Activated naive CD4-positive, alpha-beta T cell treated with anti-CD3 and anti-CD28 coated beads, Interleukin-2, amount 50 U/mL, for 24 hours (primary cell): ENCODE measurements around the gene IFI27.
"Not testable (repeated sequence)": the region's sequence is repeated elsewhere in the genome, so short reads cannot be mapped to it uniquely, and the experiment has no call there.

Experiments used
- H3K27ac Mint-ChIP-seq: one replicate; pipeline ENCODE4 v1.8.0; 2021; ENCODE audit warnings: mild to moderate bottlenecking, mixed read lengths
- H3K27me3 Mint-ChIP-seq: one replicate; pipeline ENCODE4 v1.8.0; 2021; ENCODE audit warnings: mixed read lengths
- H3K36me3 Mint-ChIP-seq: one replicate; pipeline ENCODE4 v1.8.0; 2021; ENCODE audit warnings: mixed read lengths
- H3K4me1 Mint-ChIP-seq: one replicate; pipeline ENCODE4 v1.8.0; 2021; ENCODE audit warnings: mixed read lengths
- H3K4me3 Mint-ChIP-seq: one replicate; pipeline ENCODE4 v1.8.0; 2021; ENCODE audit warnings: mild to moderate bottlenecking, mixed read lengths
- H3K9me3 Mint-ChIP-seq: one replicate; pipeline ENCODE4 v1.8.0; 2021; ENCODE audit warnings: mixed read lengths

IFI27 gene

GRCh38 chr14:94152676-94153075 is 42.1 kb downstream of the IFI27 start:
- no peaks in the 10 kb centered on the region for H3K9me3 Mint-ChIP-seq
- no peaks in the 10 kb centered on the region for H3K27me3 Mint-ChIP-seq
- H3K27ac Mint-ChIP-seq, result no peak overlapping the region
- H3K36me3 Mint-ChIP-seq, result no peaks in the 10 kb centered on the region
- peaks cover 8% of the 10 kb centered on the region for H3K4me1 Mint-ChIP-seq
- no peak overlapping the region for H3K4me3 Mint-ChIP-seq

GRCh38 chr14:94153750-94154342 is 43.3 kb downstream of the IFI27 start:
- H3K4me1 Mint-ChIP-seq, result peaks cover 19% of the 10 kb centered on the region
- H3K36me3 Mint-ChIP-seq, result no peaks in the 10 kb centered on the region

GRCh38 chr14:94156143-94156542 is 45.6 kb downstream of the IFI27 start:
- H3K36me3 Mint-ChIP-seq, H3K4me3 Mint-ChIP-seq, H3K27me3 Mint-ChIP-seq, H3K27ac Mint-ChIP-seq, H3K9me3 Mint-ChIP-seq: not testable (repeated sequence)
- peaks cover 42% of the 10 kb centered on the region for H3K4me1 Mint-ChIP-seq

More at GRCh38 chr14:94153750-94154342, 43.3 kb downstream of the IFI27 start:
- H3K27ac Mint-ChIP-seq, result no peak overlapping the region
- no peaks in the 10 kb centered on the region for H3K27me3 Mint-ChIP-seq
- no peaks in the 10 kb centered on the region for H3K9me3 Mint-ChIP-seq
- no peak overlapping the region for H3K4me3 Mint-ChIP-seq

GRCh38 chr14:94157197-94157596 is 46.7 kb downstream of the IFI27 start:
- no peak overlapping the region for H3K27ac Mint-ChIP-seq
- H3K4me3 Mint-ChIP-seq, result no peak overlapping the region
- no peaks in the 10 kb centered on the region for H3K36me3 Mint-ChIP-seq
- no peaks in the 10 kb centered on the region for H3K27me3 Mint-ChIP-seq
- H3K4me1 Mint-ChIP-seq, result peaks cover 52% of the 10 kb centered on the region
- H3K9me3 Mint-ChIP-seq, result no peaks in the 10 kb centered on the region

- H3K27ac Mint-ChIP-seq, result peak overlapping the region; percentile 65
- H3K4me3 Mint-ChIP-seq, result peak overlapping the region; percentile 60
- H3K27me3 Mint-ChIP-seq, result no peaks in the 10 kb centered on the region
- no peaks in the 10 kb centered on the region for H3K9me3 Mint-ChIP-seq
- H3K36me3 Mint-ChIP-seq, result no peaks in the 10 kb centered on the region
- H3K4me1 Mint-ChIP-seq, result peaks cover 61% of the 10 kb centered on the region
These were observed 47.8 kb downstream of the IFI27 start for GRCh38 chr14:94158239-94158883.

- H3K9me3 Mint-ChIP-seq, result no peaks in the 10 kb centered on the region
- H3K36me3 Mint-ChIP-seq, result no peaks in the 10 kb centered on the region
- no peaks in the 10 kb centered on the region for H3K27me3 Mint-ChIP-seq
- peak overlapping the region; percentile 37 for H3K4me3 Mint-ChIP-seq
- peak overlapping the region; percentile 71 for H3K27ac Mint-ChIP-seq
- H3K4me1 Mint-ChIP-seq, result peaks cover 76% of the 10 kb centered on the region
These were observed 50.5 kb downstream of the IFI27 start for GRCh38 chr14:94161058-94161457.

- H3K4me3 Mint-ChIP-seq, result no peak overlapping the region
- peaks cover 74% of the 10 kb centered on the region for H3K4me1 Mint-ChIP-seq
- H3K9me3 Mint-ChIP-seq, result no peaks in the 10 kb centered on the region
- H3K27ac Mint-ChIP-seq, result peak overlapping the region; percentile 13
- no peaks in the 10 kb centered on the region for H3K27me3 Mint-ChIP-seq
- no peaks in the 10 kb centered on the region for H3K36me3 Mint-ChIP-seq
These were observed 51.4 kb downstream of the IFI27 start for GRCh38 chr14:94161981-94162380.

- Mint-ChIP-seq H3K27ac (no peak overlapping the region), H3K9me3 (no peaks in the 10 kb centered on the region), H3K36me3 (no peaks in the 10 kb centered on the region), H3K4me1 (peaks cover 70% of the 10 kb centered on the region), H3K27me3 (no peaks in the 10 kb centered on the region), H3K4me3 (no peak overlapping the region)
These were observed 51.9 kb downstream of the IFI27 start for GRCh38 chr14:94162466-94162865.

GRCh38 chr14:94163796-94164195 is 53.3 kb downstream of the IFI27 start:
- H3K36me3 Mint-ChIP-seq, result no peaks in the 10 kb centered on the region
- H3K27ac Mint-ChIP-seq, result no peak overlapping the region
- peaks cover 57% of the 10 kb centered on the region for H3K4me1 Mint-ChIP-seq
- H3K4me3 Mint-ChIP-seq, result no peak overlapping the region
- no peaks in the 10 kb centered on the region for H3K27me3 Mint-ChIP-seq
- no peaks in the 10 kb centered on the region for H3K9me3 Mint-ChIP-seq

- Mint-ChIP-seq H3K4me1 (peaks cover 47% of the 10 kb centered on the region), H3K27me3 (no peaks in the 10 kb centered on the region), H3K36me3 (no peaks in the 10 kb centered on the region), H3K4me3 (no peak overlapping the region), H3K27ac (peak overlapping the region; percentile 55), H3K9me3 (no peaks in the 10 kb centered on the region)
These were observed 54.3 kb downstream of the IFI27 start for GRCh38 chr14:94164685-94165431.

- no peak overlapping the region for H3K4me3 Mint-ChIP-seq
- no peaks in the 10 kb centered on the region for H3K36me3 Mint-ChIP-seq
- H3K27me3 Mint-ChIP-seq, result no peaks in the 10 kb centered on the region
- H3K27ac Mint-ChIP-seq, result peak overlapping the region; percentile 37
- peaks cover 38% of the 10 kb centered on the region for H3K4me1 Mint-ChIP-seq
- H3K9me3 Mint-ChIP-seq, result no peaks in the 10 kb centered on the region
These were observed 55.2 kb downstream of the IFI27 start for GRCh38 chr14:94165744-94166143.
